WTC11 (cell line): ENCODE measurements around the gene FFAR3.

Source experiments
- ELF4 ChIP-seq: sonication (generic); formaldehyde crosslinking; IDR thresholded peaks from 2 replicates; pipeline ENCODE4 v1.8.1; 2022; ENCODE audit warnings: low read depth, mild to moderate bottlenecking, moderate library complexity, missing genetic modification reagents
- RELA ChIP-seq: sonication (generic); formaldehyde crosslinking; IDR thresholded peaks from 2 replicates; pipeline ENCODE4 v1.8.1; 2022; ENCODE audit warnings: missing genetic modification reagents, mild to moderate bottlenecking, borderline replicate concordance
- TF ChIP-seq, protein P1 (sequence below): fragments of 200-600 bp; IDR thresholded peaks from 2 replicates; pipeline ENCODE4 v1.8.0; 2022; ENCODE audit warnings: antibody characterized with exemption

DNA sequence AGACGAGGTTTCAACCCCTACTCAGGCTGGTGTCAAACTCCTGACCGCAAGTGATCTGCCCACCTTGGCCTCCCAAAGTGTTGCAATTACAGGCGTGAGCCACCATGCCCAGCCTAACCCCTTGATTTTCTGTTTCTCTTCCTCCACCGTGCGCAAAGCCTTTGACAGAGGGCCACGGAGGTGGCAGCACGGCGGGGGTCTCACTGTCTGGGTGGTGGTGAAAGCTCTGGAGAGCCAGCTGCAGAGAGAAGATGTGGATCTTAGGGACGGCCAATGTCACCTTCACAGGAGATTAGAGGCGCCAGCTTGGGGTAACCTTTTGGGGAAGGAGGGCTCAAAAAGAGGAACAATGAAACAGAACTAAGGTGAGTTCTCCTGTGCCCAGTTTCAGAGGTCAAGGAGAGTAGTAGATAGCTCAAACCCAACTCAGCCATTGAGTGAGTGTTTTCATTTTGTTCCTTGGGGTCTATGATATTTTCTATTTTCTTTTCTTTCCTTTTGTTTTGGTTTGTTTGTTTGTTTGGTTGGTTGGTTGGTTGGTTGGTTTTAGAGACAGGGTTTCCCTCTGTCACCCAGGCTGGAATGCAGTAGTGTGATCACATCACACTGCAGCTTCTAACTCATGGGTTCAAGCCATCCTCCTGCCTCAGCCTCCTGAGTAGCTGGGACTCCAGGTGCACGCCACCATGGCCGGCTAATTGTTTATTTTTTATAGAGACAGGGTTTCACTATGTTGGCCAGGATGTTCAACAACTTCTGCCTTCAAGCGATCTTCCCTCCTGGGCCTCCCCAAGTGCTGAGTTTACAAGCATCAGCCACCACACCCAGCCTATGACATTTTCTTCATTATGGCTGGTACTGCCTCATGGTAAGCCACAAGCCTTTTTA is 50.3 kb downstream of the FFAR3 start:
- TF ChIP-seq, protein P1, sequence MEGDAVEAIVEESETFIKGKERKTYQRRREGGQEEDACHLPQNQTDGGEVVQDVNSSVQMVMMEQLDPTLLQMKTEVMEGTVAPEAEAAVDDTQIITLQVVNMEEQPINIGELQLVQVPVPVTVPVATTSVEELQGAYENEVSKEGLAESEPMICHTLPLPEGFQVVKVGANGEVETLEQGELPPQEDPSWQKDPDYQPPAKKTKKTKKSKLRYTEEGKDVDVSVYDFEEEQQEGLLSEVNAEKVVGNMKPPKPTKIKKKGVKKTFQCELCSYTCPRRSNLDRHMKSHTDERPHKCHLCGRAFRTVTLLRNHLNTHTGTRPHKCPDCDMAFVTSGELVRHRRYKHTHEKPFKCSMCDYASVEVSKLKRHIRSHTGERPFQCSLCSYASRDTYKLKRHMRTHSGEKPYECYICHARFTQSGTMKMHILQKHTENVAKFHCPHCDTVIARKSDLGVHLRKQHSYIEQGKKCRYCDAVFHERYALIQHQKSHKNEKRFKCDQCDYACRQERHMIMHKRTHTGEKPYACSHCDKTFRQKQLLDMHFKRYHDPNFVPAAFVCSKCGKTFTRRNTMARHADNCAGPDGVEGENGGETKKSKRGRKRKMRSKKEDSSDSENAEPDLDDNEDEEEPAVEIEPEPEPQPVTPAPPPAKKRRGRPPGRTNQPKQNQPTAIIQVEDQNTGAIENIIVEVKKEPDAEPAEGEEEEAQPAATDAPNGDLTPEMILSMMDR, result no peak
- TF ChIP-seq ELF4, result no peak
- TF ChIP-seq RELA (CRISPR knock-in tag), result no peak
